ENCODE results near the gene FAM170B. TPM values are rescaled to one million over a fixed set of nuclear protein-coding genes. Genes with fewer than 3 reads are reported as not detected.
A peak's percentile ranks its signal among the peaks of the same experiment; 100 is the strongest.

FAM170B gene
- total and polyA plus RNA-seq, 9 of the 15 experiments (the other 6 are each of a cell fraction or from before 2014, with no cell fraction given) = 0.11 to 0.21 TPM; not detected in 7

DNA sequence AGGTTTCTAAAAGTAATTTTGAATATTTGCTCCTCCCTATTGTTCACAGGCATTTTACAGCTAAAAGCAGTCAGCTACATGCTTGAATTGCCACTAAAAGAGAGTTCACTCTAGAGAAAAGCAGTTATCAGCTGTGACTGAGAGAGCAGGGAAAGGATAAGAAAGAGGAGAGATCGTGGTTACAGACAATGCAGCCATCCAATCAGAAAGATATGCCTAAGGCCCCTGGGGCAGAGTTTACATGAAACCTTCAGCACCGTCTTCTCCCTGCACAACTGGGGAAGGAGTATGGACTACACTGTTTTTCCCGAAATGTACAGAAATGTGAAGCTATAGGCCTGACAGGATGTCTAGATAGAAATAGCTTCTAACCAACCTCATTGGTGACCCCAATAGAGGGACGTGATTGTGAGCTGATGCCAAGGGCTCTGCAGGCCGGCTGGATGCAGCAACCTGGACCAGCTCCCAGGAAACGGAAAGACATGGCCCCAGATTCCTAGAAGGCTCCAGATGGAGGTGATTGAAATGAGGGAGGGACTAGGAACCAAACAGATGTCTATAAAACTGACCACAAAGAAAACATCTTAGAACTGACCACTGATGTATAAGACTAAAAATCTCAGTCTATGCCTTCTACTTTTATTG lies 15.3 kb downstream of the FAM170B start:
- WGBS (ENCODE audit: insufficient coverage, low coverage, missing lambda C conversion rate) = 14% methylated on average over 6 of the region's 6 CpGs
- Histone ChIP-seq H3K4me2 (ENCODE audit: insufficient read depth, low read length) (no peak overlapping the region), H3K27me3 (ENCODE audit: control insufficient read depth in 2 of 2, insufficient read depth in 2 of 2, low read length in 2 of 2) (no peaks in the 10 kb centered on the region), H3K9me3 (replicated peaks; ENCODE audit: control insufficient read depth, insufficient read depth, low read depth, low read length) (no peaks in the 10 kb centered on the region), H3K79me2 (ENCODE audit: control insufficient read depth, insufficient read depth, low read length) (peaks cover 6% of the 10 kb centered on the region; the same call in 2 of the 3 replicates), H3K36me3 (ENCODE audit: control insufficient read depth, insufficient read depth, low read length) (no peaks in the 10 kb centered on the region), H4K20me1 (replicated peaks; ENCODE audit: control insufficient read depth, insufficient read depth, low read length) (no peaks in the 10 kb centered on the region), H3K9me1 (ENCODE audit: control insufficient read depth, insufficient read depth, low read length) (no peaks in the 10 kb centered on the region), H3K27ac (ENCODE audit: extremely low read depth, low read depth, low read length) (no peak overlapping the region), H2AFZ (ENCODE audit: low read depth, low read length) (no peak overlapping the region), H3K9ac (ENCODE audit: insufficient read depth in 1 of 2, low read depth in 2 of 2, low read length in 2 of 2) (no peak overlapping the region; a peak in 1 of 4 replicates), H3K4me1 (replicated peaks in 1 of 2; ENCODE audit: control insufficient read depth in 2 of 2, insufficient read depth in 2 of 2, low read length in 2 of 2) (peaks cover 10 to 12% of the 10 kb centered on the region in 2 experiments; a peak in 4 of 5 replicates), H3K4me3 (no peak overlapping the region)
- no peak for DNase-seq (ENCODE audit: extremely low read depth in 1 of 4, low spot score in 3 of 4)
- in situ Hi-C loops (cut with MboI) = no loop called here
- ATAC-seq = no peak
- ChIA-PET POLR2A (interaction anchor here (0.7 to 1.2 kb wide), 8 partner anchors 9 to 289 kb away, joined by 3 to 6 read pairs (median 4); no protein-coding TSS in a partner anchor), CTCF (ENCODE audit: low intra/inter-chr PET ratio) (interaction anchor here (0.5 kb wide), 1 partner anchor 10 kb away, joined by 3 read pairs; no protein-coding TSS in a partner anchor)
- BruUV-seq (replicated peaks) = no TSS peak
- intact Hi-C loops (cut with micrococcal nuclease) = loop anchor here (2.0 to 5.0 kb wide), 2 partner anchors 42 to 136 kb away; no protein-coding TSS in a partner anchor
- peak; percentile 88 for TF ChIP-seq PKNOX1 (IDR thresholded peaks at IDR 0.05)
- no peak for TF ChIP-seq SIN3B (IDR thresholded peaks at IDR 0.05; ENCODE audit: low read depth)
- TF ChIP-seq MYNN (IDR thresholded peaks at IDR 0.05) = no peak
- TF ChIP-seq MYNN (CRISPR knock-in tag; IDR thresholded peaks at IDR 0.05) = no peak
- peak; percentile 66 for TF ChIP-seq NFYB (IDR thresholded peaks at IDR 0.05; ENCODE audit: extremely low read depth, insufficient read length)
- TF ChIP-seq ELF4 (CRISPR knock-in tag; IDR thresholded peaks at IDR 0.05) = 0 out of 2 replicates have a peak, but pooled peaks have one; percentile 37
- FAIRE-seq = no peak

All from K562 (cell line).